Astrocyte (in vitro differentiated cells and primary cell): ENCODE data around the gene CACNB1. TPM values are rescaled to one million over a fixed set of nuclear protein-coding genes. Genes with fewer than 3 reads are reported as not detected.

ENCODE experiments used
- DNase-seq: peaks from one replicate; pipeline ENCODE4 v3.0.0-alpha.2; 2010; ENCODE audit warnings: low read depth
- FAIRE-seq: peaks from 2 replicates; lab custom pipeline; 2011; peaks lifted over from hg19 to GRCh38; lab: Jason Lieb, UNC
- H2AFZ ChIP-seq: 2 replicates; pipeline ENCODE4 v1.6.0; 2012; ENCODE audit warnings: low read depth, low read length, inconsistent platforms
- H3K27ac ChIP-seq: 2 replicates; pipeline ENCODE4 v1.5.1; 2011; ENCODE audit warnings: low read depth, low read length, inconsistent platforms
- H3K27me3 ChIP-seq: 2 replicates; pipeline ENCODE4 v1.6.0; 2011; ENCODE audit warnings: low read length, inconsistent platforms; ENCODE audit not compliant: insufficient read depth
- H3K36me3 ChIP-seq: 2 replicates; pipeline ENCODE4 v1.5.1; 2011; ENCODE audit warnings: low read length, inconsistent platforms; ENCODE audit not compliant: insufficient read depth
- H3K4me1 ChIP-seq: 2 replicates; pipeline ENCODE4 v1.5.1; 2011; ENCODE audit warnings: low read length, inconsistent platforms; ENCODE audit not compliant: insufficient read depth
- H3K4me2 ChIP-seq: 2 replicates; pipeline ENCODE4 v1.6.0; 2012; ENCODE audit warnings: low read length, inconsistent platforms
- H3K4me3 ChIP-seq: 2 replicates; pipeline ENCODE4 v1.5.1; 2011; ENCODE audit warnings: low read depth, mild to moderate bottlenecking, low read length, inconsistent platforms; ENCODE audit not compliant: insufficient read depth
- H3K79me2 ChIP-seq: 2 replicates; pipeline ENCODE4 v1.6.0; 2012; ENCODE audit warnings: mild to moderate bottlenecking, low read length, inconsistent platforms; ENCODE audit not compliant: insufficient read depth
- H3K9ac ChIP-seq: 2 replicates; pipeline ENCODE4 v1.6.0; 2012; ENCODE audit warnings: mild to moderate bottlenecking, low read length, inconsistent platforms
- H3K9me3 ChIP-seq: 2 replicates; pipeline ENCODE4 v1.5.1; 2012; ENCODE audit warnings: low read depth, mild to moderate bottlenecking, low read length, inconsistent platforms; ENCODE audit not compliant: insufficient read depth
- H4K20me1 ChIP-seq: 2 replicates; pipeline ENCODE4 v1.6.0; 2012; ENCODE audit warnings: low read length, inconsistent platforms; ENCODE audit not compliant: insufficient read depth
- H3K27ac Mint-ChIP-seq: one replicate; pipeline ENCODE4 v1.8.0; 2021; ENCODE audit warnings: mild to moderate bottlenecking, mixed read lengths; ENCODE audit not compliant: unreplicated experiment
- H3K27me3 Mint-ChIP-seq: one replicate; pipeline ENCODE4 v1.8.0; 2021; ENCODE audit warnings: low read depth, mixed read lengths; ENCODE audit not compliant: unreplicated experiment
- H3K36me3 Mint-ChIP-seq: one replicate; pipeline ENCODE4 v1.8.0; 2021; ENCODE audit warnings: low read depth, mixed read lengths; ENCODE audit not compliant: unreplicated experiment
- H3K4me1 Mint-ChIP-seq: one replicate; pipeline ENCODE4 v1.8.0; 2021; ENCODE audit warnings: low read depth, mixed read lengths; ENCODE audit not compliant: unreplicated experiment
- H3K4me3 Mint-ChIP-seq: one replicate; pipeline ENCODE4 v1.8.0; 2021; ENCODE audit warnings: mild to moderate bottlenecking, moderate library complexity, mixed read lengths; ENCODE audit not compliant: unreplicated experiment
- H3K9me3 Mint-ChIP-seq: one replicate; pipeline ENCODE4 v1.8.0; 2021; ENCODE audit warnings: mild to moderate bottlenecking, mixed read lengths; ENCODE audit not compliant: unreplicated experiment
- CTCF ChIP-seq: IDR thresholded peaks from 2 replicates; pipeline ENCODE4 v1.5.1; 2011; ENCODE audit warnings: low read depth, mild to moderate bottlenecking, inconsistent platforms, low read length, moderate library complexity; ENCODE audit not compliant: insufficient read depth
- EZH2 ChIP-seq: IDR thresholded peaks from 2 replicates; pipeline ENCODE4 v1.6.1; 2012; ENCODE audit warnings: mild to moderate bottlenecking, low read length, inconsistent platforms; ENCODE audit not compliant: insufficient read depth
- total RNA-seq: library from RNA; stranded (reverse); gene quantifications from 2 replicates; pipeline ENCODE4 v1.2.1, GENCODE V29; 2021

CACNB1 gene
- total RNA-seq, 1 donor from 2014 or later: 16.6 TPM

GRCh38 chr17:39138431-39139160, 58.9 kb downstream of the CACNB1 start:
- Histone ChIP-seq H3K27me3 (no peaks in the 10 kb centered on the region), H3K4me1 (peaks cover 25% of the 10 kb centered on the region), H3K4me2 (peak overlapping the region; percentile 80), H3K79me2 (no peaks in the 10 kb centered on the region), H3K4me3 (no peak overlapping the region), H3K9me3 (no peaks in the 10 kb centered on the region), H2AFZ (peak overlapping the region; percentile 62), H4K20me1 (no peaks in the 10 kb centered on the region), H3K9ac (peak overlapping the region; percentile 44), H3K27ac (peak overlapping the region; percentile 78), H3K36me3 (no peaks in the 10 kb centered on the region)
- no peak for FAIRE-seq
- DNase-seq: peak; percentile 47
- no peaks in the 10 kb centered on the region for H3K27me3 Mint-ChIP-seq
- peaks cover 2% of the 10 kb centered on the region for H3K9me3 Mint-ChIP-seq
- peaks cover 5% of the 10 kb centered on the region for H3K36me3 Mint-ChIP-seq
- TF ChIP-seq EZH2: no peak
- TF ChIP-seq CTCF: no peak
- H3K4me1 Mint-ChIP-seq: peaks cover 20% of the 10 kb centered on the region
- H3K27ac Mint-ChIP-seq: peak overlapping the region; percentile 94
- H3K4me3 Mint-ChIP-seq: peak overlapping the region; percentile 11

GRCh38 chr17:39134878-39135277, 62.6 kb downstream of the CACNB1 start:
- Histone ChIP-seq H3K9ac (no peak overlapping the region), H3K9me3 (no peaks in the 10 kb centered on the region), H2AFZ (no peak overlapping the region), H3K4me1 (peaks cover 30% of the 10 kb centered on the region), H4K20me1 (no peaks in the 10 kb centered on the region), H3K4me3 (no peak overlapping the region), H3K36me3 (no peaks in the 10 kb centered on the region), H3K4me2 (no peak overlapping the region), H3K79me2 (no peaks in the 10 kb centered on the region), H3K27me3 (no peaks in the 10 kb centered on the region), H3K27ac (no peak overlapping the region)
- Mint-ChIP-seq H3K27me3 (no peaks in the 10 kb centered on the region), H3K4me1 (peaks cover 30% of the 10 kb centered on the region), H3K4me3 (no peak overlapping the region), H3K27ac (no peak overlapping the region), H3K9me3 (peaks cover 2% of the 10 kb centered on the region), H3K36me3 (peaks cover 2% of the 10 kb centered on the region)
- no peak for TF ChIP-seq CTCF
- TF ChIP-seq EZH2: no peak
- DNase-seq (peak; percentile 61), FAIRE-seq (no peak)

GRCh38 chr17:39132192-39132610, 65.3 kb downstream of the CACNB1 start:
- H3K4me3 ChIP-seq: no peak overlapping the region
- peak overlapping the region; percentile 0 for H3K4me3 Mint-ChIP-seq
- no peaks in the 10 kb centered on the region for H3K9me3 ChIP-seq
- peaks cover 2% of the 10 kb centered on the region for H3K9me3 Mint-ChIP-seq
- no peak for TF ChIP-seq CTCF
- no peak for TF ChIP-seq EZH2
- no peak overlapping the region for H3K27ac ChIP-seq
- H3K27ac Mint-ChIP-seq: peak overlapping the region; percentile 75
- H3K4me2 ChIP-seq: peak overlapping the region; percentile 42
- peaks cover 14% of the 10 kb centered on the region for H3K4me1 Mint-ChIP-seq
- H2AFZ ChIP-seq: peak overlapping the region; percentile 49
- peaks cover 12% of the 10 kb centered on the region for H3K4me1 ChIP-seq
- peaks cover 2% of the 10 kb centered on the region for H3K36me3 Mint-ChIP-seq
- no peaks in the 10 kb centered on the region for H3K79me2 ChIP-seq
- FAIRE-seq: peak; percentile 45
- H3K36me3 ChIP-seq: no peaks in the 10 kb centered on the region
- no peaks in the 10 kb centered on the region for H3K27me3 ChIP-seq
- H3K9ac ChIP-seq: no peak overlapping the region
- no peaks in the 10 kb centered on the region for H4K20me1 ChIP-seq
- no peaks in the 10 kb centered on the region for H3K27me3 Mint-ChIP-seq
- peak; percentile 66 for DNase-seq
